NCI-H446 treated with DMSO at 0.1 percent for 48 hours (cell line): ENCODE data around the gene PIRT.

Source experiments
- DNase-seq: peaks from one replicate; lab custom pipeline; 2025; lab: John Stamatoyannopoulos, UW

Gene PIRT

DNA sequence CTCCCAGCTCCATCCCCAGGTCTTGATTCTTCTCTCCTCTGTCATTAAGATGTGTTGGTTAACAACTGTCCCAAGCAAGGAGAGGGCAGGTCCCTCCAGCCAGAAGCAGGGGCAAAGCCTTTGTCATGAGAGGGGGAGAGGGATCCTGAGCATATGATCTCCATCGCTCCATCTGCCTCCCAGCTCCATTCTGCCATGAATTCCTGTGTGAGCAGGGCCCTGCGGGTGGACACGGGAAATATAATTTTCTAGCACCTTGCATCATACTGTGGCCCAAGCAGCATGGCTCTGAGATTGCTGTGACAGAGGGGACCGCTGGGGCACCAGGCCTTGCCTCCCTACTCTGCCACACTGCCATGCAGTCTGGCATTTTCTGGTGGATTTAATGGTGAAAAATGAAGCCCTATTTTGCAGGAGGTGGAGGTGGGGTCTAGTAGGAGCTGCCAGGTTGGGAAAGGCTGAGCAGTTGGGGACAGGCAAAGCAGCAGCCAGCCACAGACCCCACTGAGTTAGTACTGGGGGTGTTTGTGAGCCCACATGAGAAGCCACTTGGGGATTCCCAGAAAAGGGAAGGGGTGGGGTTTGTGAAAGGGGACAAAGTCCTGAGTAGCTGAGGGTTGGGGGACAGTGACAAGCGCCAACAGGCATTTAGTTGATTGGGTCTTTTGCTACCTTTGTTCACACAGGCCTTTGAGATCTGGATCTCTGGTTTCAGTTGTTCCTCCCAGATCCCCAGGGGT is 50.4 kb downstream of the PIRT start:
- no peak for DNase-seq

DNA sequence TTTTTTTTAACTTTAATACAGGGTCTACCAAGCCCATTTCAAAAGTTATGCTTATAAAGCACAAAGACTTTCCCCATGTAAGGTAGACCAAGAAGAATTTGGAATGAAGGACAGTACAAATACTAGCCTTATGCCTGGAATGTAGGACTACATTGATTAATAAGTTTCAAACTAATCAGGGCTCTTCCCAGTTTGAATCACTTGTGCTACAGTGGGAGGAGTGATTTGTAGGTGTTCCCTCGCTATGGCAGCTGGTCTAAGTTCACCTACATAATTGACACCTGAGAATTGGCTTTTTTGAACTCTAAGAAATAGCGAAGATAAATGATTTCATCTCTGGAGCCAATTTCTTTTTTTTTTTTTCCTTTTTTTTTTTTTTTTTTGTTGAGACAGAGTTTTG is 52.6 kb downstream of the PIRT start:
- DNase-seq: no peak

DNA sequence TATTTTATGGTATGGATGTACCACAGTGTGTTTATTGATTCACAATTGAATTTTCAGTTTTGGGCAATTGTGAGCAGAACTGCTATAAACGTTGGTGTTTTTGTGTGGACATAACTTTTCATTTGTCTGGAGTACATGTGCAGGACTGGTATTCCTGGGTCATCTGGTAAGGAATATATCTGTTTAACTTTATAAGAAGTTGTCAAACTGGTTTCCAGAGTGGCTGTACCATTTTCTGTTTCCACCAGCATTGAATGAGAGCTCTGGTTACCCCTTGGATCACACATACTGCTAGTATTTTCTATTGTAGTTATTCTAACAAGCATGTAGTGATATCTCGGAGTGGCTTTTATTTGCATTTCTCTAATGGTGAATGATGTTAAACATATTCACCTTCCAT is 58.3 kb downstream of the PIRT start:
- no peak for DNase-seq

GRCh38 chr17:10777890-10778289 is 60.0 kb downstream of the PIRT start:
- no peak for DNase-seq

- no peak for DNase-seq
Measured at GRCh38 chr17:10777131-10777807, 60.6 kb downstream of the PIRT start.

- no peak for DNase-seq
Measured at GRCh38 chr17:10776381-10776780, 61.5 kb downstream of the PIRT start.

GRCh38 chr17:10775740-10776356 is 62.0 kb downstream of the PIRT start:
- no peak for DNase-seq

- DNase-seq: no peak
Measured at GRCh38 chr17:10775058-10775457, 62.8 kb downstream of the PIRT start.

DNA sequence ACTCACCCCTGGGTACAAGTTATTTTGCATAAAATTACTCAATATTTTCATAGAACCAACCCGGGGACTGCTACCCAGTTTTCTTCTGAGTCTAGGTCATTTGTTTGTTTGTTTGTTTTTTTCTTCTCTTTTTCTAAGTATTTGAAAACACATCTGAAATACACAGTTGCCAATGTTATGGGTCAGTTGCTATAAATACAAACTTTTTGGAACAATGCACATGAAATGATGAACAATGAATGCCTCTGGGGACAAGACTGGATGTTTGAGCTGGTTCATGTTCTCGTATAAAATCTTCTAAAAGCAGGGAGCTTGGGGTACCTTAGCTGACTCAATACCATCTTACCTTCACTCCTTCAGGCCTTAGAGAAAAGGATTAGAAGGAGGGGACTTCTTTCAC is 64.5 kb downstream of the PIRT start:
- no peak for DNase-seq
